ENCODE measurements around the gene PCBP3. TPM values are rescaled to one million over a fixed set of nuclear protein-coding genes. Genes with fewer than 3 reads are reported as not detected.

PCBP3 gene
- total and polyA plus RNA-seq, 2 donors (not counting 3 experiments of a cell fraction or from before 2014, with no cell fraction given): 0.06 to 1.1 TPM

DNA sequence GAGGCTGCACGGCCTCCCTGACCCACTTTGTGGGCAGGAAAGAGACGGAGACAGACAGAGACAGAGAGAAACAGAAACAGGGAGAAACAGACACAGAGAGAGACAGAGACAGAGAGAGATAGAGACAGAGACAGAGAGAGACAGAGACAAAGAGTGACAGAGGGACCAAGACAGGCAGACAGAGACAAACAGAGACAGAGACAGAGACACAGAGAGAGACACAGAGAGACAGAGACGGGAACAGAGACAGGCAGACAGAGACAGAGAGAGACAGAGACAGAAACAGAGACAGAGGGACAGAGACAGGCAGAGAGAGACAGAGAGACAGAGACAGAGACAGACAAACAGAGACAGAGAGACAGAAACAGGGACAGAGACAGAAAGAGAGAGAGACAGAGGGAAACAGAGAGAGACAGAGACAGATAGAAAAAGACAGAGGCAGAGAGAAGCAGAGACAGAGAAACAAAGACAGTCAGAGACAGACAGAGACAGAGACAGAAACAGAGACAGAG, 341.1 kb downstream of the PCBP3 start:
- ChIA-PET CTCF (no interaction called here), POLR2A (no interaction called here)
- Histone ChIP-seq H3K36me3 (ENCODE audit: control insufficient read depth in 2 of 2, extremely low read depth in 1 of 2, insufficient read depth in 2 of 2, low read length in 2 of 2) (no peaks in the 10 kb centered on the region), H3K27me3 (ENCODE audit: control insufficient read depth in 2 of 2, insufficient read depth in 2 of 2, low read length in 2 of 2) (peaks cover 0 to 3% of the 10 kb centered on the region in 2 experiments), H3K4me1 (ENCODE audit: control insufficient read depth, extremely low read depth, insufficient read depth, low read length) (peaks cover 9% of the 10 kb centered on the region), H3K9ac (replicated peaks; ENCODE audit: extremely low read depth, insufficient read depth, low read length) (no peak overlapping the region), H3K9me1 (replicated peaks; ENCODE audit: control insufficient read depth, extremely low read depth, insufficient read depth, low read length) (no peaks in the 10 kb centered on the region), H3K79me2 (ENCODE audit: control insufficient read depth, insufficient read depth, low read length) (no peaks in the 10 kb centered on the region), H3K4me2 (ENCODE audit: insufficient read depth, low read length) (no peak overlapping the region), H3K27ac (ENCODE audit: insufficient read depth, low read depth, low read length) (no peak overlapping the region), H3K4me3 (replicated peaks in 1 of 3; ENCODE audit: insufficient read depth in 1 of 3, low read depth in 1 of 3, low read length in 3 of 3) (no peak overlapping the region), H3K9me3 (replicated peaks; ENCODE audit: control insufficient read depth, insufficient read depth, low read length) (no peaks in the 10 kb centered on the region), H4K20me1 (replicated peaks; ENCODE audit: control insufficient read depth, extremely low read depth, insufficient read depth, low read length) (no peaks in the 10 kb centered on the region), H2AFZ (ENCODE audit: low read depth, low read length) (no peak overlapping the region)
- no peak for DNase-seq (ENCODE audit: low read depth, low spot score)
- TF ChIP-seq GATA2 (IDR thresholded peaks at IDR 0.05; ENCODE audit: insufficient read depth, insufficient read length, low read depth, low read length) (no peak), JUN (IDR thresholded peaks at IDR 0.05; ENCODE audit: borderline replicate concordance, insufficient read depth, insufficient read length, low read depth) (no peak), POLR2A (IDR thresholded peaks at IDR 0.05; ENCODE audit: low read depth, low read length) (no peak), FOS (IDR thresholded peaks at IDR 0.05; ENCODE audit: borderline replicate concordance, insufficient read depth, low read length) (no peak), MAX (IDR thresholded peaks at IDR 0.05; ENCODE audit: insufficient read depth, insufficient read length) (no peak), POLR2AphosphoS5 (IDR thresholded peaks at IDR 0.05; ENCODE audit: insufficient read depth, low read depth, low read length) (no peak), MYC (IDR thresholded peaks at IDR 0.05; ENCODE audit: low read depth, low read length) (no peak), EZH2 (IDR thresholded peaks at IDR 0.05; ENCODE audit: borderline replicate concordance, low read depth, low read length, severe bottlenecking) (no peak)
- TF ChIP-seq, protein P1, sequence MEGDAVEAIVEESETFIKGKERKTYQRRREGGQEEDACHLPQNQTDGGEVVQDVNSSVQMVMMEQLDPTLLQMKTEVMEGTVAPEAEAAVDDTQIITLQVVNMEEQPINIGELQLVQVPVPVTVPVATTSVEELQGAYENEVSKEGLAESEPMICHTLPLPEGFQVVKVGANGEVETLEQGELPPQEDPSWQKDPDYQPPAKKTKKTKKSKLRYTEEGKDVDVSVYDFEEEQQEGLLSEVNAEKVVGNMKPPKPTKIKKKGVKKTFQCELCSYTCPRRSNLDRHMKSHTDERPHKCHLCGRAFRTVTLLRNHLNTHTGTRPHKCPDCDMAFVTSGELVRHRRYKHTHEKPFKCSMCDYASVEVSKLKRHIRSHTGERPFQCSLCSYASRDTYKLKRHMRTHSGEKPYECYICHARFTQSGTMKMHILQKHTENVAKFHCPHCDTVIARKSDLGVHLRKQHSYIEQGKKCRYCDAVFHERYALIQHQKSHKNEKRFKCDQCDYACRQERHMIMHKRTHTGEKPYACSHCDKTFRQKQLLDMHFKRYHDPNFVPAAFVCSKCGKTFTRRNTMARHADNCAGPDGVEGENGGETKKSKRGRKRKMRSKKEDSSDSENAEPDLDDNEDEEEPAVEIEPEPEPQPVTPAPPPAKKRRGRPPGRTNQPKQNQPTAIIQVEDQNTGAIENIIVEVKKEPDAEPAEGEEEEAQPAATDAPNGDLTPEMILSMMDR (IDR thresholded peaks at IDR 0.05; ENCODE audit: extremely low read depth in 1 of 2, insufficient read depth in 1 of 2, low read depth in 1 of 2, low read length in 2 of 2): no peak
- FAIRE-seq: no peak
- dilution Hi-C loops (cut with MboI; ENCODE audit: extremely low pct_ligation_motif_present, low sequenced_read_pairs): no loop called here
- no TSS peak for BruUV-seq (replicated peaks)
- intact Hi-C loops (cut with micrococcal nuclease): no loop called here

All from endothelial cell of umbilical vein (primary cell).